GM20000 (cell line): ENCODE data around the gene TOX3.

ENCODE experiments used
- DNase-seq: peaks from one replicate; pipeline ENCODE4 v3.0.0; 2012; ENCODE audit warnings: low spot score
- TF ChIP-seq, protein P1 (sequence below): IDR thresholded peaks from 2 replicates; pipeline ENCODE4 v1.5.1; 2012; ENCODE audit warnings: mild to moderate bottlenecking, control low read depth; ENCODE audit errors: extremely low read depth, missing control alignments

The TOX3 gene

DNA sequence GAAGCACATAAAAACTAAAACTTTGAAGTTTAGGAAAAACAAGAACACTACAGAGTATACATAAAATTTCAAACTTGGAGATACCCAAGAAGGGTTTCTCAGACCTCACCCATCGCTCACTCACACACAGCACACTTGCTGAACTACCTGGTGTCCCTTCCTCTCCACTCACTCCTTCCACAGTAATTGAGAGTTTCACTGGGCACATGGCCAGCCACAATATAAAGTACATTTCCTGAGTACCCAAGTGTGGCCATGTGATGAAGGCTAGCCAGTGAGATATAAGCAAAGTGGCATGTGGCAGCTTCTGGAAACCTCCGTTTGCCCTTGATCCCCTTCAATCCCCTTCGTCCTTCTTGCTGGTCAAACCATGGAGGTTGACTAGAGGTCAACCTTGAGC lies 11.9 kb downstream of the TOX3 start:
- no peak for DNase-seq
- TF ChIP-seq, protein P1, sequence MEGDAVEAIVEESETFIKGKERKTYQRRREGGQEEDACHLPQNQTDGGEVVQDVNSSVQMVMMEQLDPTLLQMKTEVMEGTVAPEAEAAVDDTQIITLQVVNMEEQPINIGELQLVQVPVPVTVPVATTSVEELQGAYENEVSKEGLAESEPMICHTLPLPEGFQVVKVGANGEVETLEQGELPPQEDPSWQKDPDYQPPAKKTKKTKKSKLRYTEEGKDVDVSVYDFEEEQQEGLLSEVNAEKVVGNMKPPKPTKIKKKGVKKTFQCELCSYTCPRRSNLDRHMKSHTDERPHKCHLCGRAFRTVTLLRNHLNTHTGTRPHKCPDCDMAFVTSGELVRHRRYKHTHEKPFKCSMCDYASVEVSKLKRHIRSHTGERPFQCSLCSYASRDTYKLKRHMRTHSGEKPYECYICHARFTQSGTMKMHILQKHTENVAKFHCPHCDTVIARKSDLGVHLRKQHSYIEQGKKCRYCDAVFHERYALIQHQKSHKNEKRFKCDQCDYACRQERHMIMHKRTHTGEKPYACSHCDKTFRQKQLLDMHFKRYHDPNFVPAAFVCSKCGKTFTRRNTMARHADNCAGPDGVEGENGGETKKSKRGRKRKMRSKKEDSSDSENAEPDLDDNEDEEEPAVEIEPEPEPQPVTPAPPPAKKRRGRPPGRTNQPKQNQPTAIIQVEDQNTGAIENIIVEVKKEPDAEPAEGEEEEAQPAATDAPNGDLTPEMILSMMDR: no peak

DNA sequence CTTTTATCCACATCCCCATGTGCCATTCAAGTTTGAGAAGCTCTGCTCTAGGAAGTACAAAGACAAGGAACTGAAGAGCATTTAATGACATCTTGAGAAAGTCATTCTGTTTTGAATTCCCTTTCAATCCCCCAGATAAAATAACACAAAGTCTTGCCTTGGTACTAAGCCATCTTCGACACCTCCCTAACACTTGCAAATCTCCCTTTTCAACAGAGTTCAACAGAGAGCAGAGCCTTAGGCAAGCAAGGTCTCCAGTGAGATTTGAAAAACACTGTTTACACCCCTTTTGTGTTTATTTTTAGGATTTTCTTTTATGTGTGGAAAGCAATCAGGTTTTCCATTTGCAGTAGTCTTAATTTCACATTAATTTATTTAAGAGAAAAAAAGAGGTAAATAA lies 13.6 kb downstream of the TOX3 start:
- TF ChIP-seq, protein P1: no peak

DNA sequence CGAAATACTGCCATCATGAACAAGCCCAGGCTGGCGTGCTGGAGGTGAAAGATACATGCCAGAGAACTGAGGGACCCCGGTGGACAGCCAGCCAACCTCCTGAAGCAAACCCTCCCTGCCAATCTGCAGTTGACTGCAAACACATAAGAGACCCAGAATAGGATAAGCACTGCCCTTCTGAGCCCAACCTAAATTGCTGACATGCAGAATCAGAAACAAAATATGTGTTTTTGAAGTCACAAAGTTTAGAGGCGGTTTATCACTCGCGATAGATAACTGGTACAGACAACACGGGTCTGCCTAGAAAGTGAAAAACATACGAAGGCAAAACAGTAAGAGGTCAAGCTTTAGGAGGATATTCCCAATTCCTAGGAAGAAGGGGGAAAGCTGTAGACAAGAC lies 14.6 kb downstream of the TOX3 start:
- TF ChIP-seq, protein P1: no peak
- no peak for DNase-seq

More for the DNA sequence above, 13.6 kb downstream of the TOX3 start:
- DNase-seq: no peak

DNA sequence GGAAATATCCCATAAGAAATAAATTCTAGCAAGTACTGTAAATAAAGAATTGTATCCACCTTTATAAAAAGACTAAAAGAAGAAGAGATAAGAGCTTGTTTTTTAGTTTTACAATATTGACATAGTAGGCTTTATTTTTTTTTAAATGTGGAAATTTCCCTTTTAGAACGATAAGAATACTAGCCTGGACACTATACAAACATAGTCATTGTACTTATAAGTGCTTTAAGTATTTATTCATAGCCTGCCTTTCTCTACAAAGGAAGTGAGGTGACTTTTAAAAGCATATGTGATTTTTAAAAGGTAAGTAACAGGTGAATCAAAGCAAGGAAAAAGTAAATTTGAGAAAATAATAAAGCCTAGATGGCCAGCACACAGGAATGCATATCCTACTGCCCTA lies 17.7 kb downstream of the TOX3 start:
- TF ChIP-seq, protein P1: no peak
- DNase-seq: no peak

DNA sequence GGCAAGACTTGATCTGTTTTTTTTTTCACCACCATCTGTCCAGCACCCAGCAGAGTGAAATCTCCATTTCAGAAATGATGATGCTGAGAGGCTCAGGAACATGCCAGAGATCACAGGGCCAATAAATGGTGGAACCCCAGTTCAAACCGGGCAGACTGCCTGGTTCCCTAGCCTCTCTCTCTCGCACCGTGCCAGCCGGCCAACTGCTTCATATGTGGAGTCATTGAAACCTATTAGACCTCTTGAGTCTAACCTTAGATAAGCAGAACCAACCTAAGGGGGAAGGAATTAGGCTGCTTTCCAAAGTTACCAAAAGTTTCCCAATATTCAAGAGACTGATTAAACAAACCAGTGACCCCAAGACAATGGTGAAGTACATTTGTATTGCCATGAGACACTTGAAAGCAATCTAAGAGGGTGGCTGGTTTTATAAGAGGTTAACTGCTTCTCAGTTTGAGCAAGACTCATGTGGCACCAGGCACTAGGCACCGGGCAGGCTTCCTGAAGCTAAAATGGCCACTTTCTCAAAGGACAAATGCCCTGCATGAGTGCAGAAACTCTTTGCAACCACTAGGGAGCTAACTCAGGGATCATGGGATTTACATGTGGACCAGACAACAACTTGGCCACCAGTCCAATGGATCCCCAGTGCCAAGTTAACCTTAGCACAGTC lies 18.4 kb downstream of the TOX3 start:
- DNase-seq: no peak
- TF ChIP-seq, protein P1: no peak

DNA sequence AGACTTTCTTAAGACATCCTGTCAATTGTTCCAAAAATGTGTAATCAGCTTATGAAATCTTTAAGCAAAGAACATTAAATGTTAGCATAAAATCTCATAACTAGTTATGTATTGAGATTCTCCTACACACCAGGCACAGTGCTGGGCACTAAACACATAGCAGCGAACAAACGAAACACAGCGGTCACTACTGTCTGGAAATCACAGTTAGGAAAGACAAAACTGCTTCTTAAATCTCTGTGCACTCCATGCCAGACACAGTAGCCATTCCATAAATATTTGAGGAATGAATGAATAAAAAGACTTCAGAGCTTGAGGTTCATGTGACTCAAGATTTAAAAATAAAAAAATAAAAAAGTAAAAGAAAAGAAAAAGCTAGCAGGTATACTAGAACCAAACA lies 20.1 kb downstream of the TOX3 start:
- TF ChIP-seq, protein P1: no peak
- DNase-seq: no peak

DNA sequence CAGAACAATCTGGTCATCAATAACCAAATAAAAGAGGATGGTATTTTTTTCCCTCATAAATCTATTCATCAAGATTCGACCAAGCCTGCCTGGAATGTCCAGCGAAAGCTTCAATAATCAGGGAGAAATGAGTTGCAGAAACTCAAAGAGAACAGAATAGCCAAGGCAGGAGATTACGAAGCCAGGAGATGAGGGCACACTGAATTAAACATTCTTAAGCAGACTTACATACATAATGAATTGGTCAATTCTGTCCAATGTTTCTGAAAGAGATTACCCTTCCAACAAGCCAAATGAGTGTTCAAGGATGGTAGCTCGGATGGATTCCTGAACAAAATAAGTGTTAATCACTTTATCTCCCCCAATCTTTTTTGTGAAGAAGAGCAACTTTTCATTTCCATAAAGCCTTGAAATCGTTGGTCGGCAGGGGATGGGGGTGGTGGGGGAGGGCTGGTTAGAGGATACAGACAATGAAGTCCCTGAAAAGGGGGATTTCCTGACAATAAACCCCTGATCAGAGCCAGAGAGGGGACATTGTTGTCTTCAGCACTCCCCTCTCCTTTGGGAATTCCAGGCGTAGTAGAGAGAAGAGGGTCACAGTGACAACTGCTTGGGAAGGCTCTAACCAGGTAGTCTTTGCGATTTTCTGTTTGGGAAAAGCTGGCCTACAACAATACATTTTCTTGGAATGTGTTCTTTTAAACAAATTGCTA lies 20.7 kb downstream of the TOX3 start:
- TF ChIP-seq, protein P1: no peak
- no peak for DNase-seq
